GM23338 (cell line): ENCODE data around the gene ESR1. TPM values are rescaled to one million over a fixed set of nuclear protein-coding genes. Genes with fewer than 3 reads are reported as not detected.

Experiments used
- ATAC-seq: fragments of 200-7000 bp; cut with Tn5 transposase; 3 replicates; pipeline ENCODE4 v1.9.1; 2020
- DNase-seq: peaks from one replicate; pipeline ENCODE4 v3.0.0-alpha.2; 2015; ENCODE audit warnings: low spot score
- H2AFZ ChIP-seq: fragments of 200-600 bp; sonication (generic); 2 replicates; pipeline ENCODE4 v1.8.0; 2016; ENCODE audit warnings: antibody characterized with exemption, mild to moderate bottlenecking, moderate library complexity
- H3F3A ChIP-seq: fragments of 200-600 bp; sonication (generic); replicated peaks from 2 replicates; pipeline ENCODE4 v1.8.0; 2017; ENCODE audit warnings: antibody characterized with exemption, mixed run types, low read depth
- H3K27ac ChIP-seq: fragments of 200-600 bp; sonication (generic); 2 replicates; pipeline ENCODE4 v1.6.1; 2016; ENCODE audit warnings: low read depth
- H3K27me3 ChIP-seq: fragments of 200-600 bp; sonication (generic); 2 replicates; pipeline ENCODE4 v1.8.0; 2016; ENCODE audit warnings: mild to moderate bottlenecking, mixed run types, moderate library complexity; ENCODE audit not compliant: insufficient read depth
- H3K36me3 ChIP-seq: fragments of 200-600 bp; sonication (generic); 2 replicates; pipeline ENCODE4 v1.8.0; 2016; ENCODE audit warnings: mild to moderate bottlenecking; ENCODE audit not compliant: insufficient read depth
- H3K4me1 ChIP-seq: fragments of 200-600 bp; sonication (generic); 2 replicates; pipeline ENCODE4 v1.8.0; 2016; ENCODE audit warnings: mild to moderate bottlenecking, moderate library complexity; ENCODE audit not compliant: insufficient read depth
- H3K4me2 ChIP-seq: fragments of 200-600 bp; sonication (generic); 2 replicates; pipeline ENCODE4 v1.7.1; 2017; ENCODE audit warnings: mixed run types
- H3K4me3 ChIP-seq: fragments of 200-600 bp; sonication (generic); 2 replicates; pipeline ENCODE4 v1.6.1; 2016; ENCODE audit warnings: mixed run types
- H3K79me2 ChIP-seq: fragments of 200-600 bp; sonication (generic); replicated peaks from 2 replicates; pipeline ENCODE4 v1.8.0; 2017; ENCODE audit warnings: mild to moderate bottlenecking; ENCODE audit not compliant: insufficient read depth
- H3K9me2 ChIP-seq: fragments of 200-600 bp; sonication (generic); 2 replicates; pipeline ENCODE4 v1.8.0; 2017; ENCODE audit not compliant: insufficient read depth
- H4K20me1 ChIP-seq: fragments of 200-600 bp; sonication (generic); replicated peaks from 2 replicates; pipeline ENCODE4 v1.8.0; 2017; ENCODE audit warnings: mild to moderate bottlenecking; ENCODE audit not compliant: insufficient read depth
- H3K27ac Mint-ChIP-seq: 2 replicates; pipeline ENCODE4 v1.8.0; 2020; ENCODE audit warnings: inconsistent platforms, mild to moderate bottlenecking, moderate library complexity, mixed read lengths
- H3K27me3 Mint-ChIP-seq: 3 replicates; pipeline ENCODE4 v1.8.0; 2022; ENCODE audit warnings: low read depth, mild to moderate bottlenecking, moderate library complexity, mixed read lengths, inconsistent platforms; ENCODE audit not compliant: insufficient read depth, poor library complexity
- H3K36me3 Mint-ChIP-seq: 3 replicates; pipeline ENCODE4 v1.8.0; 2021; ENCODE audit warnings: low read depth, mild to moderate bottlenecking, inconsistent platforms, moderate library complexity, mixed read lengths
- H3K4me1 Mint-ChIP-seq: 3 replicates; pipeline ENCODE4 v1.8.0; 2020; ENCODE audit warnings: mild to moderate bottlenecking, inconsistent platforms, mixed read lengths
- H3K4me3 Mint-ChIP-seq: 3 replicates; pipeline ENCODE4 v1.8.0; 2021; ENCODE audit warnings: moderate library complexity, mild to moderate bottlenecking, inconsistent platforms, mixed read lengths
- H3K9me3 Mint-ChIP-seq: 3 replicates; pipeline ENCODE4 v1.8.0; 2020; ENCODE audit warnings: moderate library complexity, mild to moderate bottlenecking, inconsistent platforms, mixed read lengths
- CREB1 ChIP-seq: fragments of 250-450 bp; sonication (Bioruptor Pico); IDR thresholded peaks from 2 replicates; pipeline ENCODE4 v1.5.0; 2020; ENCODE audit warnings: low read depth, mild to moderate bottlenecking, moderate library complexity
- CTCF ChIP-seq, 2 experiments: fragments of 200-600 bp in 1 of 2; sonication (generic) in 1 of 2; conservative IDR thresholded peaks; 2 replicates each; pipeline versions ENCODE4 v1.5.1 to v1.6.1; 2016 to 2017; ENCODE audit warnings: antibody characterized with exemption in 2 of 2, low read depth in 2 of 2, mild to moderate bottlenecking in 2 of 2, moderate library complexity in 1 of 2
- EZH2 ChIP-seq: fragments of 200-600 bp; sonication (generic); IDR thresholded peaks from one replicate; pipeline ENCODE4 v1.8.0; 2017; ENCODE audit warnings: antibody characterized with exemption, mild to moderate bottlenecking, low read depth; ENCODE audit not compliant: unreplicated experiment
- EZH2phosphoT487 ChIP-seq: fragments of 200-600 bp; sonication (generic); IDR thresholded peaks from one replicate; pipeline ENCODE4 v1.8.1; 2018; ENCODE audit warnings: antibody characterized with exemption; ENCODE audit not compliant: unreplicated experiment
- JUNB ChIP-seq: IDR thresholded peaks from one replicate; pipeline ENCODE4 v1.6.1; 2016; ENCODE audit warnings: antibody characterized with exemption; ENCODE audit not compliant: unreplicated experiment
- NANOG ChIP-seq: IDR thresholded peaks from 2 replicates; pipeline ENCODE4 v1.6.1; 2016; ENCODE audit warnings: antibody characterized with exemption, borderline replicate concordance
- POLR2AphosphoS5 ChIP-seq: IDR thresholded peaks from 2 replicates; pipeline ENCODE4 v1.6.1; 2016; ENCODE audit warnings: antibody characterized with exemption, low read depth
- REST ChIP-seq: IDR thresholded peaks from one replicate; pipeline ENCODE4 v1.6.1; 2018; ENCODE audit warnings: antibody characterized with exemption; ENCODE audit not compliant: unreplicated experiment
- STAT1 ChIP-seq: IDR thresholded peaks from one replicate; pipeline ENCODE4 v1.6.1; 2016; ENCODE audit warnings: antibody characterized with exemption; ENCODE audit not compliant: unreplicated experiment
- ZNF114 ChIP-seq: fragments of 250-450 bp; sonication (Bioruptor Pico); IDR thresholded peaks from 2 replicates; pipeline ENCODE4 v1.5.0; 2020; ENCODE audit warnings: mild to moderate bottlenecking, moderate library complexity
- ZNF331 ChIP-seq: fragments of 250-450 bp; sonication (Bioruptor Pico); IDR thresholded peaks from 2 replicates; pipeline ENCODE4 v1.5.0; 2020; ENCODE audit warnings: low read depth, mild to moderate bottlenecking, moderate library complexity
- ZNF462 ChIP-seq: fragments of 250-450 bp; sonication (Bioruptor Pico); IDR thresholded peaks from 2 replicates; pipeline ENCODE4 v1.5.0; 2020; ENCODE audit warnings: mild to moderate bottlenecking, moderate library complexity
- polyA plus RNA-seq: library from polyadenylated mRNA; unstranded; fragments of >200 nt; fragmentation: Nextera tagmentation; extraction: Ambion mirVana; gene quantifications from 2 replicates; pipeline ENCODE4 v1.2.1, GENCODE V29; 2016
- total RNA-seq: library from RNA; depleted of rRNA; stranded (reverse); fragments of >200 nt; shearing (Covaris generic); gene quantifications from 2 replicates; pipeline ENCODE4 v1.2.3, GENCODE V29; 2014
- TF ChIP-seq, protein P1 (sequence below): IDR thresholded peaks from 2 replicates; pipeline ENCODE4 v1.6.1; 2016; ENCODE audit warnings: antibody characterized with exemption

Gene ESR1
- total and polyA plus RNA-seq, 2 experiments from 2014 or later, result 0.94 TPM; not detected in 1

DNA sequence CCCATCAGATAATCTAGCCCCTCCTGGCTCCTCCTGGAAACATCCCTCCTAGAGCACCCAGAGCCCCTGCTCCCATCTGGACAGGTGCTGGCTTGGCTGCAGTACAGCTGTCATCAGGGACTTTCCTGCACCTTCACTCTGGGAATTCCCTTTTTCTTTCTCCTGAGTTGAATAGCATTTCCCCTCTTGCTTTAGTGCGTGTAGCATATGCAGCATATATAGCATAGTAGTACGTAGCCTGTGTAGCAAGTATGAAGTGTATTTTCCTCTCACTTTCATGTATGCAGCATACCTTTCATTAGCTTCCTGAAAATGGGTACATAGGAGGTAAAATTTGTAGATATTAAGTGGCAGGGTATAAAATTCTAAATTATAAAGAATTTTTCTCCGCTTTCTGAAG is 352.9 kb downstream of the ESR1 start:
- Histone ChIP-seq H3K79me2 (no peaks in the 10 kb centered on the region), H3K4me2 (no peak overlapping the region), H3K36me3 (no peaks in the 10 kb centered on the region), H2AFZ (no peak overlapping the region), H3K4me1 (0 out of 2 replicates have a peak, but pooled peaks cover 3% of the 10 kb centered on the region), H3K4me3 (no peak overlapping the region), H3K27me3 (no peaks in the 10 kb centered on the region), H3F3A (no peaks in the 10 kb centered on the region), H4K20me1 (no peaks in the 10 kb centered on the region), H3K27ac (no peak overlapping the region), H3K9me2 (no peaks in the 10 kb centered on the region)
- Mint-ChIP-seq H3K27me3 (no peaks in the 10 kb centered on the region), H3K27ac (0 out of 2 replicates have a peak overlapping the region, but pooled peaks have one; percentile 18), H3K4me1 (peaks cover 4% of the 10 kb centered on the region; the same call in 1 of the 3 replicates), H3K4me3 (no peak overlapping the region), H3K9me3 (no peaks in the 10 kb centered on the region), H3K36me3 (no peaks in the 10 kb centered on the region)
- TF ChIP-seq STAT1 (no peak), JUNB (no peak), EZH2phosphoT487 (no peak), CREB1 (no peak), REST (no peak), CTCF (conservative IDR thresholded peaks at IDR 0.05; ENCODE audit: low read depth in 2 of 2) (no peak), EZH2 (no peak), NANOG (no peak), ZNF331 (CRISPR knock-in tag) (no peak), POLR2AphosphoS5 (no peak), ZNF462 (CRISPR knock-in tag) (no peak), ZNF114 (CRISPR knock-in tag) (no peak)
- TF ChIP-seq, protein P1, sequence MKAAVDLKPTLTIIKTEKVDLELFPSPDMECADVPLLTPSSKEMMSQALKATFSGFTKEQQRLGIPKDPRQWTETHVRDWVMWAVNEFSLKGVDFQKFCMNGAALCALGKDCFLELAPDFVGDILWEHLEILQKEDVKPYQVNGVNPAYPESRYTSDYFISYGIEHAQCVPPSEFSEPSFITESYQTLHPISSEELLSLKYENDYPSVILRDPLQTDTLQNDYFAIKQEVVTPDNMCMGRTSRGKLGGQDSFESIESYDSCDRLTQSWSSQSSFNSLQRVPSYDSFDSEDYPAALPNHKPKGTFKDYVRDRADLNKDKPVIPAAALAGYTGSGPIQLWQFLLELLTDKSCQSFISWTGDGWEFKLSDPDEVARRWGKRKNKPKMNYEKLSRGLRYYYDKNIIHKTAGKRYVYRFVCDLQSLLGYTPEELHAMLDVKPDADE, result no peak
- DNase-seq (no peak), ATAC-seq (no peak; the same call in 2 of the 3 replicates)
